MM.1S (cell line): ENCODE measurements around the gene NSUN6.

Source experiments
- EZH2 ChIP-seq: fragments of 300-600 bp; sonication (generic); optimal IDR thresholded peaks from 2 replicates; pipeline ENCODE3; 2017; ENCODE audit warnings: low read depth, mild to moderate bottlenecking, antibody characterized with exemption, low read length, mixed read lengths
- EZH2phosphoT487 ChIP-seq: fragments of 300-600 bp; sonication (generic); IDR thresholded peaks from 2 replicates; pipeline ENCODE4 v1.6.1; 2018; ENCODE audit warnings: antibody characterized with exemption, low read length
- TF ChIP-seq, protein P1 (sequence below): fragments of 300-600 bp; sonication (generic); IDR thresholded peaks from 2 replicates; pipeline ENCODE4 v1.5.1; 2016; ENCODE audit warnings: antibody characterized with exemption, low read length, mixed read lengths

DNA sequence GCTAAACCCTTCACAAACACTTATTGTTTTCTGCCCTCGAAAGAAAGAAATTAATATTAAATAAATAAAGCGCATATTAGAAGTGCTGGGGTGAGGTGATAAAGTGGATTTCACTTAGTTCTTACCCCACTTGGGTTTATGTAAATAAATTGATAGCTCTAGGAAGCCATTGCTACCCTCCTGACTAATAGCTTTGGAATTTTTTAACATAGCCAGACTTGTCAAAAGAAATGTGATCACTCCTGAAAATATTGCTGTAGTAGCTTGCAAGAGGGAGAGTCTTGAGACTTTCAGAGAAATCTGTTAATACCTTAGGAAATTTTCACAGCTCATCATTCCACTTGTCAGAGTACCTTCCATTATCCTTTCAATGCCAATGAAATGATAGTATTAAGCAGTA lies 15.4 kb upstream of the NSUN6 start:
- TF ChIP-seq, protein P1, sequence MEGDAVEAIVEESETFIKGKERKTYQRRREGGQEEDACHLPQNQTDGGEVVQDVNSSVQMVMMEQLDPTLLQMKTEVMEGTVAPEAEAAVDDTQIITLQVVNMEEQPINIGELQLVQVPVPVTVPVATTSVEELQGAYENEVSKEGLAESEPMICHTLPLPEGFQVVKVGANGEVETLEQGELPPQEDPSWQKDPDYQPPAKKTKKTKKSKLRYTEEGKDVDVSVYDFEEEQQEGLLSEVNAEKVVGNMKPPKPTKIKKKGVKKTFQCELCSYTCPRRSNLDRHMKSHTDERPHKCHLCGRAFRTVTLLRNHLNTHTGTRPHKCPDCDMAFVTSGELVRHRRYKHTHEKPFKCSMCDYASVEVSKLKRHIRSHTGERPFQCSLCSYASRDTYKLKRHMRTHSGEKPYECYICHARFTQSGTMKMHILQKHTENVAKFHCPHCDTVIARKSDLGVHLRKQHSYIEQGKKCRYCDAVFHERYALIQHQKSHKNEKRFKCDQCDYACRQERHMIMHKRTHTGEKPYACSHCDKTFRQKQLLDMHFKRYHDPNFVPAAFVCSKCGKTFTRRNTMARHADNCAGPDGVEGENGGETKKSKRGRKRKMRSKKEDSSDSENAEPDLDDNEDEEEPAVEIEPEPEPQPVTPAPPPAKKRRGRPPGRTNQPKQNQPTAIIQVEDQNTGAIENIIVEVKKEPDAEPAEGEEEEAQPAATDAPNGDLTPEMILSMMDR = no peak
- no peak for TF ChIP-seq EZH2phosphoT487
- TF ChIP-seq EZH2 = no peak
